Measurements from ENCODE around the gene PSORS1C2. TPM values are rescaled to one million over a fixed set of nuclear protein-coding genes. Genes with fewer than 3 reads are reported as not detected.
A peak's percentile ranks its signal among the peaks of the same experiment; 100 is the strongest.

PSORS1C2 gene
- total and polyA plus RNA-seq, 8 donors, result 0.14 to 0.17 TPM; not detected in 6

DNA sequence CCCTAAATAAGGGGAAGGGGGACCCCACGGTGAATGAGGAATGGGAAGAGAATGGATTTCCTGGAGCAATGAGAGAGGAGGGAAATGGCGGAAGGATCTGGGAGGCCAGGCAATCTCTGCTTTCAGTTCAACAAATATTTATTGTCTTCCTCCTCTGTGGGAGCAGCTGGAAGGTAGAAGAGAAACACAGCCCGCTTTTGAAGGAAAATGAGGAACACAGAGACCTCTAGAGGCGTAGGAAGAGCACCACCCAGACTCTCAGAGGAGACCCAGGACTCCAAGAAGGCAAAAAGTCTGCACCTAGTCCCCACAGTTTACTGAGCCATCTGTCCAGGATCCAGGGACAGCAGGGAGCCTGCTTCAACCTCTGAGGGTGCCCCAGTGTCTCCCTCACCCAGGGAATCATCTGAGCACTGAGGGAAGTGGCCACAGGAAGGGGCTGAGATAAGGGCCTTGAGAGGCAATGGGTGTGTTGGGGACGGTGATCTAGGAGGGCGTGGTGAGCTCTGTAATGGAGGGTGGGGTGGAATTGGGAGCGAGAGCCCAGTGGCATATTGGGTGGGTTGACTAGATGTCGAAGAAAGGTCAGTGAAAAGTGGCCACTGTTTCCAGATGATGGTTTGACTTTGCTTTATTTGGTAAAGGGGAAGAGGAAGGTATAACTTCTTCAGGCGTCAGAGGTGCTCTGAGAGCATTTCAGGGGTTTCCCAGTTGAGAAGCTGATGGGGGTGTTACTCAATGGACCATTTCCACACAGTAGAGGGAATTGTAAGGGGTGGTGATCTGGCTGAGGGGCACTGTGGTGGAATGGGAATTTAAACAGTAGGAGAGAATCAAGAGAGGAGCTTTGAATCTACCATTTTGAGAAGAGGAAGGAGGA, 23.7 kb downstream of the PSORS1C2 start:
- DNase-seq (no peak), ATAC-seq (peak; percentile 68)
- intact Hi-C loops (cut with DNase I), result no loop called here
- Histone ChIP-seq H3K4me1 (peaks cover 11 to 22% of the 10 kb centered on the region in 2 donors), H3K36me3 (no peaks in the 10 kb centered on the region), H3K27me3 (no peaks in the 10 kb centered on the region), H3K4me3 (no peak overlapping the region), H3K9me3 (no peaks in the 10 kb centered on the region), H3K27ac (peak overlapping the region; percentile 63 to 65)
- TF ChIP-seq, protein P1, sequence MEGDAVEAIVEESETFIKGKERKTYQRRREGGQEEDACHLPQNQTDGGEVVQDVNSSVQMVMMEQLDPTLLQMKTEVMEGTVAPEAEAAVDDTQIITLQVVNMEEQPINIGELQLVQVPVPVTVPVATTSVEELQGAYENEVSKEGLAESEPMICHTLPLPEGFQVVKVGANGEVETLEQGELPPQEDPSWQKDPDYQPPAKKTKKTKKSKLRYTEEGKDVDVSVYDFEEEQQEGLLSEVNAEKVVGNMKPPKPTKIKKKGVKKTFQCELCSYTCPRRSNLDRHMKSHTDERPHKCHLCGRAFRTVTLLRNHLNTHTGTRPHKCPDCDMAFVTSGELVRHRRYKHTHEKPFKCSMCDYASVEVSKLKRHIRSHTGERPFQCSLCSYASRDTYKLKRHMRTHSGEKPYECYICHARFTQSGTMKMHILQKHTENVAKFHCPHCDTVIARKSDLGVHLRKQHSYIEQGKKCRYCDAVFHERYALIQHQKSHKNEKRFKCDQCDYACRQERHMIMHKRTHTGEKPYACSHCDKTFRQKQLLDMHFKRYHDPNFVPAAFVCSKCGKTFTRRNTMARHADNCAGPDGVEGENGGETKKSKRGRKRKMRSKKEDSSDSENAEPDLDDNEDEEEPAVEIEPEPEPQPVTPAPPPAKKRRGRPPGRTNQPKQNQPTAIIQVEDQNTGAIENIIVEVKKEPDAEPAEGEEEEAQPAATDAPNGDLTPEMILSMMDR (IDR thresholded peaks at IDR 0.05), result no peak

DNA sequence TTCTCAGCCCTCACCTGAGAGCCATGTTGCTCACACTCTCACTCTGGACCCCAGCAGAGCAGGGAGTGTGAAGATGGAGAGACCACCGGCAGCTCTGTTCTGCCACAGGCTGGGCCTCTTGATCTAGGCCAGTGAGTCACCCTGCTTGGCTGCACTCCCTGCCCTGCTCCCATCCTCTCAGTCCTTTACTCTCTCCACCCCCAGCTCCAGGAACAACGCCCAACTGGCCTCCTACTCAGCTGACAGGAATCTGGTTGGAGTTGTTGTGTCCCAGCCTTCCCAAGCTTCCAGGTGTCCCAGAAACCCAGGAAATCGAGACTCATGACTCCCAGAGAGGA, 24.4 kb downstream of the PSORS1C2 start, which contains the start of gene PSORS1C1:
Gene PSORS1C1, plus strand, starts transcription at position 260 of the 338 bp plus-strand sequence. CDS start 14,833 bp downstream, outside the sequence.
- intact Hi-C loops (cut with DNase I), result no loop called here
- peaks cover 0 to 3% of the 10 kb centered on the region in 2 donors for H3K27me3 ChIP-seq
- peak within 1 kb of the TSS; percentile 63 to 65 for H3K27ac ChIP-seq
- no peaks in the 10 kb centered on the region for H3K36me3 ChIP-seq
- TF ChIP-seq, protein P1 (IDR thresholded peaks at IDR 0.05), result no peak
- H3K9me3 ChIP-seq, result no peaks in the 10 kb centered on the region
- peaks cover 11 to 22% of the 10 kb centered on the region in 2 donors for H3K4me1 ChIP-seq
- peak; percentile 95 for ATAC-seq
- peak in 2 of 4 donors; percentile 84 to 89 for DNase-seq
- H3K4me3 ChIP-seq, result no peak within 1 kb of the TSS

DNA sequence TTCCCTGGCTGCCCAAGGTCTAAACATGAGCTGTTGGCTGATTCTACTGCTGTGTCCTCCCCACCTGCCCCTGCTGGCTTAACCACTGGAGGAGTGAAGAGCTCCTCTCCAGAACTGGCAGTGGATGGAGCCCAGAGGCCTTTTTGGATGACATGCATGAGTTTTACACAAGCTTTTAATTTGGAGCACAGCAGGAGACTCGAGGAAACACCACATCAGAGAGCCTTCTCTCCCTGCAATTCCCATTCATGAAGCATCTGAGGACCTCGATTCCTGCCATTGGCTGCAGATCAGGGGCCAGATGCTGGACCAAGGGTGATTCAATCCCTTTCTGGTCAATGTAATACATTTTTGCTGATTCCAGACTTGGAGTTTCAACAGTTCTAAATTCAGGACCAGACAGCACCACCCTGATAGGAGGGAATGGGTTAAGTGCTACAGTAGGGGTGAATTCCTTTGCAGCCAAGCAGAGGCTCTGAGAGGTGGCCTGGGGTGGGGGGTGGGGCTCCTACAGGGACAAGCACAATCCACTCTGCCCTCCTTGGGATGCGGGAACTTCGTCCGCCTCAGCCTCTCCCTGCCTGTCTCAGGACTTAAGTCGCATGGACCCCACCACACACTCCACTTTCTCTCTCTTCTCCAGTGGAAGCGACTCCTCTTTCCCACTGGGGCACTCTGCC, 24.9 kb downstream of the PSORS1C2 start:
- H3K9me3 ChIP-seq, result no peaks in the 10 kb centered on the region
- TF ChIP-seq, protein P1 (IDR thresholded peaks at IDR 0.05), result no peak
- peaks cover 0 to 3% of the 10 kb centered on the region in 2 donors for H3K27me3 ChIP-seq
- intact Hi-C loops (cut with DNase I), result no loop called here
- ATAC-seq (peak; percentile 32), DNase-seq (no peak)
- H3K27ac ChIP-seq, result peak overlapping the region; percentile 63 to 65
- peaks cover 11 to 22% of the 10 kb centered on the region in 2 donors for H3K4me1 ChIP-seq
- H3K4me3 ChIP-seq, result no peak overlapping the region
- H3K36me3 ChIP-seq, result no peaks in the 10 kb centered on the region

DNA sequence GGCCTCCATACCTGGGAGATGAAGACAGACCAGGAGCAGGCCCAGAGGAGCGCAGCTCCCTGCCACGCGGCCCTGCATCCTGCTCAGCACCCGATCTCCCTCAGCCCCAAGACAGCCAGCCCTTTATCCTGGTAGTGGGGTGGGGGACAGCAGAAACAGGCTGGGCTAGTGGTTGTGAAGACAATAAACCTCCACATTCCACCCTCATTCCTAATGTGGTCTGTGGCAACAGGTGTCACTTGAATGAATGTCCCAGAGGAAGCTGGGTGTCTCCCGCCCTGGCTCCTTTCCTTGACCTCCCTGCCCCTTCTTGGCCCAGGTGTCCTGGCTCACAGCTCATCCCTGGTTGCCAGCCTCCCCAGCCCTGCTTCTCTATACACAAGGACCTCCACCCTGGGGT, 26.4 kb downstream of the PSORS1C2 start, which contains the start of gene C6orf15:
Gene C6orf15, minus strand, starts transcription at position 98 of the 400 bp plus-strand sequence. Its CDS starts 20 bp downstream, at position 78.
- DNase-seq, result no peak
- H3K27ac ChIP-seq, result no peak within 1 kb of the TSS

More for the DNA sequence above, 26.4 kb downstream of the PSORS1C2 start, which contains the start of gene C6orf15:
- no peaks in the 10 kb centered on the region for H3K36me3 ChIP-seq
- no peaks in the 10 kb centered on the region for H3K9me3 ChIP-seq
- no peak for ATAC-seq
- TF ChIP-seq, protein P1 (IDR thresholded peaks at IDR 0.05), result no peak
- no peak within 1 kb of the TSS for H3K4me3 ChIP-seq
- H3K27me3 ChIP-seq, result peaks cover 0 to 3% of the 10 kb centered on the region in 2 donors
- H3K4me1 ChIP-seq, result peaks cover 11 to 22% of the 10 kb centered on the region in 2 donors
- intact Hi-C loops (cut with DNase I), result no loop called here
